Loucy (cell line): ENCODE measurements around the gene TSC22D3.

Experiments
- H2AFZ ChIP-seq: fragments of 200-600 bp; sonication (generic); 2 replicates; pipeline ENCODE4 v1.6.0; 2016; ENCODE audit warnings: antibody characterized with exemption, mild to moderate bottlenecking, low read length, moderate library complexity
- H3F3A ChIP-seq: fragments of 200-600 bp; 2 replicates; pipeline ENCODE4 v1.6.0; 2016; ENCODE audit warnings: antibody characterized with exemption, low read depth, mild to moderate bottlenecking
- H3K27me3 ChIP-seq: fragments of 200-600 bp; sonication (generic); 2 replicates; pipeline ENCODE4 v1.6.1; 2014; ENCODE audit warnings: low read length, mild to moderate bottlenecking; ENCODE audit not compliant: insufficient read depth, poor library complexity, severe bottlenecking
- H3K36me3 ChIP-seq: fragments of 200-600 bp; sonication (generic); 2 replicates; pipeline ENCODE4 v1.6.1; 2016; ENCODE audit warnings: low read length; ENCODE audit not compliant: insufficient read depth
- H3K4me1 ChIP-seq: fragments of 200-600 bp; sonication (generic); 2 replicates; pipeline ENCODE4 v1.5.1; 2014; ENCODE audit warnings: low read length, mild to moderate bottlenecking; ENCODE audit not compliant: insufficient read depth, poor library complexity, severe bottlenecking
- H3K4me2 ChIP-seq: fragments of 200-600 bp; sonication (generic); 2 replicates; pipeline ENCODE4 v1.6.0; 2014; ENCODE audit warnings: antibody characterized with exemption, low read length, low read depth, mild to moderate bottlenecking; ENCODE audit not compliant: poor library complexity, severe bottlenecking
- H3K4me3 ChIP-seq: fragments of 200-600 bp; sonication (generic); 2 replicates; pipeline ENCODE4 v1.5.1; 2014; ENCODE audit warnings: low read length, mild to moderate bottlenecking, mixed read lengths; ENCODE audit not compliant: poor library complexity, severe bottlenecking
- H3K79me2 ChIP-seq: fragments of 200-600 bp; sonication (generic); 2 replicates; pipeline ENCODE4 v1.6.1; 2014; ENCODE audit warnings: low read length; ENCODE audit not compliant: insufficient read depth
- H3K9ac ChIP-seq: fragments of 200-600 bp; sonication (generic); 2 replicates; pipeline ENCODE4 v1.6.0; 2014; ENCODE audit warnings: mild to moderate bottlenecking, low read depth, low read length, moderate library complexity; ENCODE audit not compliant: poor library complexity, severe bottlenecking
- H3K9me2 ChIP-seq: fragments of 200-600 bp; sonication (generic); replicated peaks from 2 replicates; pipeline ENCODE4 v1.6.1; 2016; ENCODE audit warnings: low read depth, low read length, mixed read lengths
- H3K9me3 ChIP-seq: fragments of 200-600 bp; sonication (generic); 2 replicates; pipeline ENCODE4 v1.6.1; 2014; ENCODE audit warnings: mild to moderate bottlenecking, antibody characterized with exemption, low read length, low read depth; ENCODE audit not compliant: insufficient read depth
- H4K20me1 ChIP-seq: fragments of 200-600 bp; sonication (generic); 2 replicates; pipeline ENCODE4 v1.6.0; 2014; ENCODE audit warnings: antibody characterized with exemption, low read length, mild to moderate bottlenecking; ENCODE audit not compliant: insufficient read depth, poor library complexity, severe bottlenecking
- EZH2phosphoT487 ChIP-seq: fragments of 200-600 bp; IDR thresholded peaks from 2 replicates; pipeline ENCODE4 v1.6.1; 2018; ENCODE audit warnings: antibody characterized with exemption, mild to moderate bottlenecking, moderate library complexity, borderline replicate concordance
- TF ChIP-seq, protein P1 (sequence below): fragments of 200-600 bp; sonication (generic); conservative IDR thresholded peaks from 2 replicates; pipeline ENCODE4 v1.5.1; 2014; ENCODE audit warnings: mild to moderate bottlenecking, antibody characterized with exemption, low read length

TSC22D3 gene

DNA sequence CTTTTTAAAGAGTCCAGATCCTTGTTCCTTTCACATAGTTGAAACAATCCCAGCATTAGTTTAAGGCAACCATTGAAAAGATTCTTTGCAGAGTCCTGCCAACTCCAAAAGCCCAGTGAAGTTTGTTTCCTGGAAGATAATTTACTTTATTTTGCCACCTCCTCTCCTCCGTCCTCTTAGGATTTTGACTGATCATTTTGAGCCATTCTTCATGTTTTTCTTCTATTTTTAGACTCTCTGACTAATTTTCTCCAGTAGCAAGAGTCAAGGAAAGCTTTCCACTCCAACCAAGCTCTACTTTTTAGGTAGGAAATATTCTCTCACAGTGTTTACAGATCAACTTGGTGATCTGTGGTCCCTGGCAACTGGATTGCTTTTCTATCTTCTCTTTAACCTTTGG is 12.2 kb upstream of the TSC22D3 start:
- no peaks in the 10 kb centered on the region for H3K9me3 ChIP-seq
- H3K4me1 ChIP-seq, result no peaks in the 10 kb centered on the region
- H3K27me3 ChIP-seq, result no peaks in the 10 kb centered on the region
- no peak overlapping the region for H2AFZ ChIP-seq
- H3K4me2 ChIP-seq, result no peak overlapping the region
- no peaks in the 10 kb centered on the region for H3K9me2 ChIP-seq
- H3K36me3 ChIP-seq, result no peaks in the 10 kb centered on the region
- H3F3A ChIP-seq, result no peaks in the 10 kb centered on the region
- no peak overlapping the region for H3K4me3 ChIP-seq
- no peak for TF ChIP-seq EZH2phosphoT487
- TF ChIP-seq, protein P1, sequence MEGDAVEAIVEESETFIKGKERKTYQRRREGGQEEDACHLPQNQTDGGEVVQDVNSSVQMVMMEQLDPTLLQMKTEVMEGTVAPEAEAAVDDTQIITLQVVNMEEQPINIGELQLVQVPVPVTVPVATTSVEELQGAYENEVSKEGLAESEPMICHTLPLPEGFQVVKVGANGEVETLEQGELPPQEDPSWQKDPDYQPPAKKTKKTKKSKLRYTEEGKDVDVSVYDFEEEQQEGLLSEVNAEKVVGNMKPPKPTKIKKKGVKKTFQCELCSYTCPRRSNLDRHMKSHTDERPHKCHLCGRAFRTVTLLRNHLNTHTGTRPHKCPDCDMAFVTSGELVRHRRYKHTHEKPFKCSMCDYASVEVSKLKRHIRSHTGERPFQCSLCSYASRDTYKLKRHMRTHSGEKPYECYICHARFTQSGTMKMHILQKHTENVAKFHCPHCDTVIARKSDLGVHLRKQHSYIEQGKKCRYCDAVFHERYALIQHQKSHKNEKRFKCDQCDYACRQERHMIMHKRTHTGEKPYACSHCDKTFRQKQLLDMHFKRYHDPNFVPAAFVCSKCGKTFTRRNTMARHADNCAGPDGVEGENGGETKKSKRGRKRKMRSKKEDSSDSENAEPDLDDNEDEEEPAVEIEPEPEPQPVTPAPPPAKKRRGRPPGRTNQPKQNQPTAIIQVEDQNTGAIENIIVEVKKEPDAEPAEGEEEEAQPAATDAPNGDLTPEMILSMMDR, result no peak
- no peaks in the 10 kb centered on the region for H4K20me1 ChIP-seq
- no peak overlapping the region for H3K9ac ChIP-seq
- no peaks in the 10 kb centered on the region for H3K79me2 ChIP-seq

DNA sequence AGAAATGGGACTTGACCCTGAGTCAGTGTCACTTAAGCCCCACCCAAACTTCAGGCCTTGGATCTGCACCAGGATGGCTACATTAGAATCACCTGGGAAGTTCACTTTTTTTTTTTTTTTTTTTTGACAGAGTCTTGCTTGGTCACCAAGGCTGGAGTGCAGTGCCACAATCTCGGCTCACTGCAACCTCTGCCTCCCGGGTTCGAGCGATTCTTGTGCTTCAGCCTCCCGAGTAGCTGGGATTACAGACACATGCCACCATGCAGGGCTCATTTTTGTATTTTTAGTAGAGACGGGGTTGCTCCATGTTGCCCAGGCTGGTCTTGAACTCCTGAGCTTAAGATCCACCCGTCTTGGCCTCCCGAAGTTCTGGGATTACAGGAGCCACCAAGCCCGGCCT is 4.9 kb upstream of the TSC22D3 start:
- H3K4me1 ChIP-seq, result peaks cover 8% of the 10 kb centered on the region
- peaks cover 7% of the 10 kb centered on the region for H3K79me2 ChIP-seq
- H3K9me2 ChIP-seq, result no peaks in the 10 kb centered on the region
- H3K4me3 ChIP-seq, result no peak overlapping the region
- no peak for TF ChIP-seq EZH2phosphoT487
- TF ChIP-seq, protein P1, result no peak
- H3K9ac ChIP-seq, result no peak overlapping the region
- H3K36me3 ChIP-seq, result no peaks in the 10 kb centered on the region
- H4K20me1 ChIP-seq, result no peaks in the 10 kb centered on the region
- no peak overlapping the region for H2AFZ ChIP-seq
- no peak overlapping the region for H3K4me2 ChIP-seq
- H3K27me3 ChIP-seq, result no peaks in the 10 kb centered on the region
- no peaks in the 10 kb centered on the region for H3K9me3 ChIP-seq
- H3F3A ChIP-seq, result no peaks in the 10 kb centered on the region

DNA sequence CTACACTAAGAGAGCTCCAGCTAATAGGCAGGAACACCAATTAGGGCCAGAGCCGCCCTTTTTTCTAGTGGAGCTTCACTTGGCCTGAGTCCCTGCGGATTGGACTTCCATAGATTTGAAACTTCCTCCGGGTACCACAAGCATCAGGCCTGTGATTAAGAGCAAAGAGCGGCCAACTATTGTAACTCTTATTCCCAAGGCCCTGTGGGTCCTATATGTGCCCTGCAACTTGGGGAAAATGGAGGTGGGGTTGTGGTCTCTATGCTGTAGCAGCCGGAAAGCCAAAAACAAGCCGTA is 1.9 kb upstream of the TSC22D3 start, which contains the start of gene NCBP2L:
Gene NCBP2L (plus strand): TSS at position 198 of the 297 bp plus-strand sequence. CDS start 16,488 bp downstream, outside the sequence.
- no peaks in the 10 kb centered on the region for H3K9me3 ChIP-seq
- peak within 1 kb of the TSS; percentile 87 for H3K4me3 ChIP-seq
- no peaks in the 10 kb centered on the region for H3F3A ChIP-seq
- peak within 1 kb of the TSS; percentile 89 for H3K9ac ChIP-seq
- H4K20me1 ChIP-seq, result no peaks in the 10 kb centered on the region
- H2AFZ ChIP-seq, result peak within 1 kb of the TSS; percentile 87
- H3K9me2 ChIP-seq, result no peaks in the 10 kb centered on the region
- peaks cover 34% of the 10 kb centered on the region for H3K79me2 ChIP-seq
- no peaks in the 10 kb centered on the region for H3K27me3 ChIP-seq
- H3K4me2 ChIP-seq, result peak within 1 kb of the TSS; percentile 97
- peaks cover 29% of the 10 kb centered on the region for H3K4me1 ChIP-seq
- no peaks in the 10 kb centered on the region for H3K36me3 ChIP-seq
- no peak for TF ChIP-seq EZH2phosphoT487
- TF ChIP-seq, protein P1, result no peak
